GM19468 (cell line): ENCODE data around the gene IRF3.
"Not testable (repeated sequence)": the region's sequence is repeated elsewhere in the genome, so short reads cannot be mapped to it uniquely, and the experiment has no call there.

Experiments used
- ATAC-seq: cut with Tn5 transposase; IDR thresholded peaks from one replicate; pipeline ENCODE4 v1.9.1; 2021; ENCODE audit warnings: mild to moderate bottlenecking, moderate library complexity, moderate number of reproducible peaks; ENCODE audit not compliant: unreplicated experiment; ENCODE audit errors: extremely low read depth

The IRF3 gene

DNA sequence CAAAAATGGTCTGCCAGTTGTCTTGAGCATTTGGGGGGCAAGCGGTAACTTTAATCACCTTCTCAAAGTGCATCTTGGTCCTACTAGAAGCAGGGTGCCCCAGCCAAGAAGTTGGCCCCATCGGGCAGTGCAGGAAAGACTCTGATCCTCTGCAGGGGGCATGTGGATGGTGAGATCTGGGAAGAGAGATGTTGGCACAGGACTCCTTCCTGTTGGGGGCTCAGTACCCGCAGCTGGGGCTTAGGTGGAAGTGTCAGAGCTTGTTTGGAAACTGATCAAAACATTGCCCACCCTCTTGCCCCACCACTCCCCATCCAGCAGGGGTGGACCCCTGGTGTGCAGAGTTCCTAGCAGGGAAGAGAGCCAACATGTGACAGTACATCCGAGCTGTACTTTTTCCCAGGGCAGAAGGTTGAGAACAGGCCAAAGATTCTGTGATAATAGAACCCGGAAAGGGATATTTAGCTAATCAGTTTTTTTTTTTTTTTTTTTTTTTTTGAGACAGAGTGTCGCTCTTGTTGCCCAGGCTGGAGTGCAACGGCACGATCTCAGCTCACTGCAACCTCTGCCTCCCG, 34.6 kb downstream of the IRF3 start:
- no peak for ATAC-seq

GRCh38 chr19:49629659-49630058, 36.0 kb downstream of the IRF3 start:
- no peak for ATAC-seq

- ATAC-seq: no peak
Observed at GRCh38 chr19:49626226-49626625, 39.4 kb downstream of the IRF3 start.

DNA sequence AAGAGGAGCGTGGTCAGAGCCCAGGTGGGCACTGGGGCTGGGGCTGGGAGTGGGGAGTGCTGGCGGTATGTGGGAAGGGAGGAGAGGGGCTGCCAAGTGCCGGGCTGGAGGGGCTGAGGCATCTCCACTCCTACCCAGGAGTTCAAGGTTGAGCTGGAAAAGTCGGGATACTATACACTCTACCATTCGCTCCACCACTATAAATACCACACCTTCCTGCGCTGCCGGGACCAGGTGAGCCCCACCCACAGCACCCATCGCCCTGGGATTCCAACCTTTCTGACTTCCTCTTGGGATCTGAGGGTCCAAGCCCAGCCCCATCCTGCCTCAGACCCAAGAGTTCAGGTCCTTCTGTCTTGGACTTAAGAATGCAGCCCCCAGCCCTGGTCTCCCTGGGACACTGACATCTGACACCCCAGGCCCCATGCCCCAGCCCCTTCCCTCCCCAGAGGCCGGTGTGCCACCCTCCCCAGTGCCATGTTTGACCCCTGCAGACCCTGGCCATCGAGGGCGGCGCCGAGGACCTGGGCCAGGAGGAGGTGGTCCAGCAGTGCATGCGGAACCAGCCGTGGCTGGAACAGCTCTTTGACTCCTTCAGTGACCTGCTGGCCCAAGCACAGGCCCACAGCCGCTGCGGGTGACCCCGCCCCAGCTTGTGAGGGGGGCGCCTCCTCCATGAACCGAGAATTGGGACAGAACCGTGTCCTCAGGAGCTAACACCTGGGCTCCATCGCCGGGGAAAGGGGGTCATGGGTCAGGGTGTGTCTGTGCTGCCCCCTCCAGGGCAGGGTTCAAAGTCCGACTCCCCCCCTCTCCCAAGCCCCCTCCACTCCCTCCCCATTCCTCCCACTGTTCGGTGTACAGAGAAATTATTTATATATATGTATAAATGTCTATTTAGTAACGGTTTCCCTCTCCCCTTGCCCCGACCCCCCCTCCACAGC, 40.4 kb downstream of the IRF3 start:
- ATAC-seq: no peak

- not testable (repeated sequence) for ATAC-seq
Observed at GRCh38 chr19:49617860-49618259, 47.8 kb downstream of the IRF3 start.

- no peak for ATAC-seq
Observed at GRCh38 chr19:49616945-49617344, 48.7 kb downstream of the IRF3 start.

- no peak for ATAC-seq
Observed at GRCh38 chr19:49616532-49616931, 49.1 kb downstream of the IRF3 start.

GRCh38 chr19:49615861-49616260, 49.8 kb downstream of the IRF3 start:
- ATAC-seq: no peak

GRCh38 chr19:49614096-49614833, 51.4 kb downstream of the IRF3 start:
- no peak for ATAC-seq

GRCh38 chr19:49613374-49613773, 52.3 kb downstream of the IRF3 start:
- ATAC-seq: no peak
